GM15510 (cell line): ENCODE measurements around the gene RTN1.

Experiments
- POLR2A ChIP-seq: IDR thresholded peaks from 3 replicates; pipeline ENCODE4 v1.6.1; 2011; ENCODE audit warnings: borderline replicate concordance; ENCODE audit not compliant: insufficient read length; ENCODE audit errors: extremely low read depth

The RTN1 gene

DNA sequence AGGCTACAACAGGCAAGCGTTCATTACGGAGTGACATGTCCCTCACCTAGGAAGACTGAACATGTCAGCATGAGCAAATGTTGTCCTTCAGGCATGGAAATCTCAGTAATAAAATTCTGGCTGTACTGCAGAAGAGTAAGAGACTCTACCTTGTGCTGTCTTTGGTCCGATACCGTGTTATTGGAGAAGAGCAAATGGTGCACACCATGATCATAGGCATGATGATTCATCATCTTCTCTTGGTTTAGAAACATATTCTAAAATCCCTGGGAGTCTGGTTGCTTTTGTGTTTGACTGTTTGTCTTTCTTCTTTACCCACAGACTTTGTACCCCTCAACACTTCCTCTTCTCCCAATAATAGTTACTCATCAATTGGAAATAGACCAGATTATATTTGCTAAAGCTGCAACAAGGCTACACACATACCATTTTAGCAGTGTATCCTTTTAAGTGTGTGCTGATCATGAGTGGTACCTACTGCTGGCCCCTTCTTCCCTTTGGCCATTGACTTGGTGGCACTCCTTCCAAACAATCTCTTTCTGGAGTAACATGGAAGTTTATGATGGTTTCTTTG is 93.5 kb downstream of the RTN1 start:
- TF ChIP-seq POLR2A: no peak

DNA sequence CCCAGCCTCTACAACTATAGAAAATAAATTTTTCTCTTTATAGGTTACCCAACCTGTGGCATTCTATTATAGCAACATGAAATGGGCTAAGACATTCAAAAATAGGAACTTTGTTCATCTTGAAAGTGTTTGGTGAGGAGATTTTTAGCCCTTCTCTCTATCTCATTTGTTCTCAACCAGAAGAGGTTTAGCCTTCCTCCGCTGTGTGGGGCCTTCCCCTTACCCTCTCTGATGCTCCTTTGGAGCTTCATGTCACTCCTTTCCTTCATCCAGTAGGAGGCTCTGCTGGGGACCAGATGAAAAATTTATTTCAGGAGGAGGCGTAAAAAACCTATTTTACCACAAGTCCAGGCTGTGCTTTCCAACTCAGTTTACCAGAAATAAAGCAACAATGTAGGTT is 94.1 kb downstream of the RTN1 start:
- no peak for TF ChIP-seq POLR2A

DNA sequence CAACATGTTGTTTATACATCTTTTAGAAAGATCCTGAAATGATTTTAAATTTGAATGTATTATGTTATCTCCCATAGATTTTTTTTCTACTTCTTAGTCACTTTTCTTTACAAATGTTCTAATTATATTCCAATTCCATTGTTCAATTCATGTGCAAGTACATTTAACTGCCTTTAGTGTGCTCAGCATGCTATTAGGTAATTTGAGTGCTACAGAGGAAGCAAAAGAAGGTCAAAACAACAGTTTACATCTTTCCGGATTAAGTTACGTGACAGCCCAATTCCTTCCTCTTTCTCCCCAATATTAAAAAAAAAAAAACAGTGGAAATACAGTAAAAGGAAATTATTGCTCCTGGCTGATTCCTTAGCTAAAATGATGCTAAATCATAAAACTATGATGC is 98.3 kb downstream of the RTN1 start:
- no peak for TF ChIP-seq POLR2A

DNA sequence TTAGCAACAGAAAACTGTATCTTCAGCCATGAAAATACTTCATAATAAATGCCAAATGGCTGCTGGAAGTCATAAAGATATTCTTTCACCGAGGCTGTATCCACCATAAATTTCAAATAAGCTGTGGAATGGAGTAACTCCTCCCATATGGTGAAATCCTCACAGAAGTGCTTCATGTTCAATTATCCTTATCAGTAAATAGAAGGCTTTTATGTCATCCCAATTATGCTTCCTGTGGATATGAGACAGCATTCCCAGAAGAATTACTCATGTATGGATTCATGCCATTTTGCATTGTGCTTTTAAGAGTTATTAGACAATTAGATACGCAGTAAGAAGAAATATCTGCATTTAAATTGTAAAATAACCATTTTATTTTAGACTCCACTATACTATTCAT is 99.0 kb downstream of the RTN1 start:
- no peak for TF ChIP-seq POLR2A

DNA sequence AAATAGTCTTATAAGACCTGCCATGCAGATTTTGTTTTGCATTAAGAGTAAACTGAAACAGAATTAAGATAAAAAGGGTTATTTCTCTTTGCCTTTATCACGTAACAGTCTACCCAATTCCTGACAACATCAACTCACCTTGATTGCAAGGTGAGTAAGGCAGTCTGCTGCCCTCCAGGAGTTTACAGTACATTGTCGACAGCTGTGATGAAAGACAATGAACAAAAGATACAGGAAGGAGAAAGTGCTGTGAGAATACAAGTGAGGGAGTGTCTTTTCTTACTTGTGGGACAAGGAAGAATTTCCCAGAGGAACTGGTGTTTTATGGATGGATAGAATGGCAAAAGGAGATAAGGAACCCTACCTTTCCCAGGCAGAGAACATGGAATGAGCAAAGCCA is 101.0 kb downstream of the RTN1 start:
- TF ChIP-seq POLR2A: no peak

DNA sequence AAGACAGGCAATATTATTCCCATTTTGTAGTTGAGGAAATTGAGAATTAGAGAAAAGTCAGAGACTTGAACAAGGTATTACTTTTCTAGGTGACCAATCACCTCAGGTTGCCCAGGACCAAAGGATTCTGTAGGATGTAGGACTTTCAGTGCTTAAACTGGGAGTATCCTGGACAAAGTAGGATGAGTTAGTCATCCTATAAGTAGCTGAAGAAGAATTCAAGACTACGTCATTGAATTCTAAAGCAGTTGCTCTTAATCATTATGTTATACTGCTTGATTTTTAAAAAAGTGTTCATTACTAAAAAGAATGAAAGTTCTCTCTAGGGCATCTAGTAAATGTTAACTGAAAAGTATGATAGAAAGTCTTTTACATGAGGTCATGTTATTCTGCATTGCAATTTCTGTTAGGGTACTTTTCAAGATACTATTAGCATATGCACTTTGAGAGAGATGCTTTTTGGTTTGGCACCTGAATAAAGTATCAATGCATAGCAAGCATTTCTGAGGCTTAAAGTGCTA is 101.7 kb downstream of the RTN1 start:
- no peak for TF ChIP-seq POLR2A

DNA sequence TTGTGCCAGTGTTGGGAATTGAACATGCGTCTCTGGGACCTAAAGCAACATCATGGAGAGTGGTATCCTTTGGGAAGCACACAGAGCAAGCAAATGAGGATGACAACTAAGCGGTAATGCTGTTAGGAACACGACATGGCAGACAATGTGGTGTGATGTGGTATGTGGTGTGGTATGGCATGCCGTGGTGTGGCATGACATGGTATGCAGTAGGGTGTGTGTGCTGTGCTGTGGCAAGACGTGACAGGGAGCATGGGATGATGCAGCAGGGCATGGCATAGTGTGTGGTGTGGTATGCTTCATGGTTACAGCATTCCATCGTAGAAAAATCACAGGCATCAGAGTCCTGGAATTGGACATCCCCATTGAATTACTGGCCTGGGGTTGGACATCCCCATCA is 108.7 kb downstream of the RTN1 start:
- no peak for TF ChIP-seq POLR2A

DNA sequence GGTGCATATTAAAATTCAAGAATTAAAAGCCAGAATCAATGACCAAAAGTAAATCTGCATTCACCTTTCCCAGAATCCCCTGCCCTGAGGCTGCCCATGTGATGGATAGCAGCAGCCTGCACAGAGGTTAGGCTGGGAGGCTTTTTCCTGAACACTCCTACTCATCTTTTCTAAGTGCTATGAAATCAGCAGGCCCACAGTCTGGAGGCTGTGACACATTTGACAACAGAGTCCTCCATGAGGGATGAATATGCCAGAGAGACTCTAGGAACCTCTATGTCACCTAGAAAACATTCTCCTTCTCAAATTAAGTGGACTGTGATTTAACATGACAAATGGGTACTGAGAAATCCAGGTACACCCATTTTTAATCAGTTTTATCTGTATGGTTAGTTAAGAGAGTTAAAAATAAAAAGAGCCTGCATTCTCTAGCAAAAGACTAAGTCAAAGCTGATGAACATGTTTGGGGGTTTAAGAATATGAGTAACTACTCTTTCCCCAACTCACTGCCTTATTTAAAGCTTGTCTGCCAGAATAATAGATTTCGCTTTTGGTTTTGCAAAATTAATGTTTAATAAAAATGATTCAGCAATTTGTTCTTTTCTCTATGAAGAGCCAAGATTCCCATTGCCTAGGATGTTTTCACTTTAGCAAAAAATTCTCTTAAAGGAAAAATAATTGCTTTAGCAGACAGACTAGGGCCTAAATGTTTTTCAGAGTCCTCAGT is 115.0 kb downstream of the RTN1 start:
- TF ChIP-seq POLR2A: no peak

DNA sequence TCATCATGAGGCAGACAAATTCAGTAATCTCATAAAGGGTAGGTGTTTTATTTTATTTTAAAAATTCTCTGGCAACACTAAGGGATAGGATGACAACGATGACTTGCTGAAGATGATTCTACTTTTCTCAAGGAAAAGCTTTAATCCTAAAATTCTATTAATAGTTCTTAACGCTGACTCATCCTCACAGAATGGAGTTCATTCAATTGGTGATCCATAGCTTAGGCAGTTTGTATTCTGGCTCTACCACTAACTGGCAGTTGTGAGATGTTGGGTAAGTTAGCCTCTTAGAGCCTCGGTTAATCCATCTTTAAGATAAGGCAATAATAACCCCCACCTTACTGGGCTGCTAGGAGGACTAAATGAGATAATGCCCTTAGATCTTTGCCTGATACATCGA is 116.3 kb downstream of the RTN1 start:
- TF ChIP-seq POLR2A: no peak

DNA sequence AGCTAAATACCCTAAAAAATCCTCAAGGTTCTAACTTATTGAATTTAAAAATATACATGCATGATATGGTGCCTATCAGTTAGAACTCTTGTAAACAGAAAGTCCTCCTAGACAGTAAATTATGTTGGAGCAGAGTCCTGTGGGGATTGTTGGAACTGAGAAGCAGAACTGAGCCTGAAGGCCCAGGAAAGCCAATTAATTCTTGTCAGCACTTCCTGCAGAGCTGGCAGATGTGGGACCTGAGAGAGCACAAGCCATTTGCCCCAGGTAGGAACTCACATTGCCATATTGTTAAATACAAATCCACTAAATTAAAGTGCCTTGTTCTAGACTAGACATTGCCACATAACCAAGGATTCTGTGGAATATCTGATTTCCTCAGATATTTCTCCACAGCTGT is 117.1 kb downstream of the RTN1 start:
- no peak for TF ChIP-seq POLR2A

DNA sequence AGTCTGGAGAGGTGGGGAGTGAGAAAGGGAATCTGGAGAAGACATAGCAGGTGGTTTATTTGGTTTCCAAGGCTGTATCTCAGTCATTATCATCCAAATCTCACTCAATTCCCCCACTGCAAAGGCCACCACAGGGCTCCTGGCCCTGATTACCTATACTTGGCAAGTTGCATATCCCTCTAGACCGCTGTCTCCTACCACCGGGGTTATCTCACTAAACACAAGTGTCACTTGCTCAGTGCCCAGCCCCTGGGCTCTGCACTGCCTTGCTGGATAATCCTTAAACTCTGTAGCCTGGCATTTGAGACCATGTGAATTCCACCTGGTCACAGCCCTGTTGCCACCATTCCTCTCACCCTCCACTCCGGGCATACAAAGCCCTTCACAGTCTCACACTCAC is 119.0 kb downstream of the RTN1 start:
- no peak for TF ChIP-seq POLR2A

DNA sequence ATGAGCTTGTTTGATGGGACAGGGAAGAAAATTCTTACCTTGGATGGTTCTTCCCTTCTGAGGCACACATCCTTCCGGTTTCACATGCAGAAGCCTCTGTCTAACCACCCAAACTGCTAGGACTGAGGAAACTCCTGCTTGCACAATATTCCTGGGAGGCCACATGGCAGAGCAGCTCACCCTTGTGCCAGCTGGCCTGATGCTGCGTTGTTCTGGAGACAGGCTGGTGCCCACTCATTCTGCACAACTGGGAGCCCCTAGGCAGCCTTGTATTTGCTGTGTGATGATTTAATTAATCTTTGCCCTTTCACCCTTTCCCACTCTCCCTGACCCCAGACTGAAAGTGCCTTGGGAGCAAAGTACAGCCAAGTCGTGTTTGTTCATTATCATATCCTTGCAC is 130.8 kb downstream of the RTN1 start:
- no peak for TF ChIP-seq POLR2A

DNA sequence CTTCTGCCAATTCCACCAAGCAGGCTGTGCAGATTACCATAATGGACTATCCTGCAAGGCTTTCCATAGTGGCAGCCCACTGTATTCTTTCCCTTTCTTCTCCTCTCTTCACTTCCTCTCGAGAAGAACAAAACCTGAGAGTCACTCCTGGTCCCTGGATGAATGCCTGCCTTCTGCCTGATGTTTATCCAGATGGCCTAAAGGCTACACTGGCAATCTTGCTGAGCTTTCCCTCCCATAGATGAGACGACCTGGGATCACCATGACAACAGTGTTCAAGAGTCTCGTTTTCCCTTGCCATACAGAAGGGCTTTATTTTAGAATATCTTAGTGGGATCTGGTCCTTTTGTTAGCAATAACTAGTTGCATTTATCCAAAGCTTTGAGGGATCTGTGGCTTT is 142.3 kb downstream of the RTN1 start:
- no peak for TF ChIP-seq POLR2A

DNA sequence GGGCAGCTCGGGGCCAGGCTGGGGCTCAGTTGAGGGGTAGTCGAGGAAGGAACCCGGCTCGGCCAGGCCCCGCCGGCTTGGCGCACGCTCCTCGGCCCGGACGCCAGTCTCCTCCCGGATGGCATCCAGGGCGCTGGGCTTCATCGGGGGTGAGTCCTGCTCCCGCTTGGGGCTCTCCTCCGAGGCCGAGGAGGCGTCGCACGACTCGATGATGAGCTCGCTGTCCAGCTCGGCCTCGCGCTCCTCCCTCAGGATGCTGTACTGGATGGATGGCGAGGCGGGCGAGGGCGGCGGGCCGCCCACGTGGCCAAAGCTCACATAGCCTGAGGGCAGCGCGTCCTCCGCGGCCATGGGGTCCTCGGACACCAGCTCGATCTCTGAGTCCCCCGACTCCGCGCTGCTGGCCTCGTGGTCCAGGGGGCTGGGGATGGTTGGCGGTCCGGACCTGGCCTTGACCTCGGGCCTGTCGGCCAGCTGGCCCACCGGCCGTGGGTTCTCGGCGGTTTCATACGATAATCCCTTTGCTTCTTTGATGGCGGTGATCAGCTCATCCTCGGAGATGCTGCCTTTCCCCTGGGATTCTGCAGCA is 143.4 kb downstream of the RTN1 start:
- no peak for TF ChIP-seq POLR2A

DNA sequence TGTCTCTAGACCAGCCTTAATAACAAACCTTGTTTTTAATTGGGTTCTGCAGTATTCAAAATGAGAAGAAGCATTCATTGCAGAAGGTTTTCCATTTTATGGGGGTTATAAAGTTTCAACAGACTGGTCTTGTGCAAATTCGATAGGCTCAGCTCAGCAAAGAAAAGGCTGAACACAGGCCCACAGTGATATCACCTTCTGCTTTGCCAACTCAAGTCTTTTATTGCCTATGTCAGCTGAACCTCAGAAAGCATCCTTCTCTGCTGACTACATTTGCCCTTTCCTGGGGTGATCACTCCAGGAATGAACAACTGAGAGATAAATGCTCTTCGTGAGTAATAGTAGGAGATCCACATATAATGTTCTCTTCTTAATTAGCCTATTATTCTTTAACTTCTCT is 159.5 kb downstream of the RTN1 start:
- TF ChIP-seq POLR2A: no peak
